HUDEP-2 (cell line): Measurements from ENCODE around the gene RYR2.

Source experiments
- DNase-seq, 76 experiments: peaks; one replicate each; lab custom pipeline; 2025; ENCODE audit not compliant: unreplicated experiment in 76 of 76; lab: John Stamatoyannopoulos, UW

Gene RYR2

GRCh38 chr1:237695878-237696277 is 653.9 kb downstream of the RYR2 start:
- no peak for DNase-seq

- DNase-seq: no peak
Measured at GRCh38 chr1:237700181-237700580, 658.2 kb downstream of the RYR2 start.

GRCh38 chr1:237701534-237701933 is 659.5 kb downstream of the RYR2 start:
- no peak for DNase-seq

DNA sequence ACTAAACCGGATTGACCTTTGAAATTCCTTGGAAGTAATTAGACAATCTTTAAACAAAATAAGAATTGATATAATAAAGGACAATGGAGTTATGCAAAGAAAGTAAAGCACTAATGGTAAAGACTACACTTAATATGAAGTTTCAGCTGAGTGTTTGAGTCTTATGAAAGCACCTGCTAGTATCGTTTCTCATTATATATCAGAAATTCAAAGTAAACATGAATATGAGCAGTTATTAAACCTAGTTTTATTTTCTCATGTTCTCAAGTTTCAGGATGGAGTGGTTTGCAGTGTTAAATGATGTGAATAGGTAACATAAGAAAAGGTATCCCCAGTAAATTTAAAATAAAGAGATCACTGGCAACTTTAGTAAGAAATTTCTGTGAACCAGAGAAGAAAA is 660.2 kb downstream of the RYR2 start:
- DNase-seq: no peak

- no peak for DNase-seq
Measured at GRCh38 chr1:237705462-237705861, 663.5 kb downstream of the RYR2 start.

GRCh38 chr1:237709355-237709754 is 667.4 kb downstream of the RYR2 start:
- no peak for DNase-seq

DNA sequence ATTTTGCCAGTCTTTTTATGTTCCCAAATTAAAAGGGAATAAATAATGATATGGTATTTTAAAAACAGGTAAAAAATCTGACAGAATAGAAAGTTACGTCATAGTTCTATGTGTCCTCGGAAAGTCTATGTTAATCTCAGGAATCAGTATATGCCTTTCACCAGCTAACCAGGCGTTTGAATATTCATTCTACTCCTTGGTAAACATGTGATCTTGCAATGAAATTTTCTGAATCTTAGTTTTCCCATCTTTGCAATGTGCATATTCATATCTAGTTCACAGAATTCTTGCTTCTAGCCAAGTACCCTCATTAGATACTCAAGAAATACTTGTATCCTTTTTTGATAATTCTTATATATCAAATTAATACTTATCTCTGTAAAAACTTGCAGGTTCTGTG is 669.3 kb downstream of the RYR2 start:
- no peak for DNase-seq

- no peak for DNase-seq
Measured at GRCh38 chr1:237712082-237712481, 670.1 kb downstream of the RYR2 start.

DNA sequence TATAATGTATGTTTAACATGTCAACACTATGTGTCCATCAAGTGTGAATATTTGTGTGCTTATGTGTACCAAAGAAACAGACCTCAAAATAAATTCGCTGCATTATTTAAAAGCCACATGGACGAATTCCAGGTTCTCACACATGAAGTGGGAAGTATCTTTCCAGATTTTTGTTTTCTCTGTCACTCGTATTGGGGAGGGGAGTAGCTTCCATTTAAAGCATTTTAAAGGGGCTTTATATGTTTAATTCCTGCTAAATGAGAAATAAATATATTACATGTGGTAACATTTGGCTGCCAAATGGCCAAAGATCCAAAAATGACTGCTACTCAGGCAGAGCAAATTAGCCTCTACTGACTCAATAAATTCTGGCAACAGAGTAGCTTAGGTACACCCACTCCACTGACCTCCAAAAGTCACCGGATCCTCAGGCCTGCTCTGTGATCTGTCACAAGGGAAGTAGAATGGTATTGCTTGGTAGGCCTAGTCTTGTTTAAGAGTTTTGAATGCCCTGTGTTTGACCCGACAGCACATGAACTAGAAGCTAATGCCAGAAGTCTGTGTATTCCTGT is 670.7 kb downstream of the RYR2 start:
- no peak for DNase-seq

- DNase-seq: no peak
Measured at GRCh38 chr1:237713916-237714315, 671.9 kb downstream of the RYR2 start.

DNA sequence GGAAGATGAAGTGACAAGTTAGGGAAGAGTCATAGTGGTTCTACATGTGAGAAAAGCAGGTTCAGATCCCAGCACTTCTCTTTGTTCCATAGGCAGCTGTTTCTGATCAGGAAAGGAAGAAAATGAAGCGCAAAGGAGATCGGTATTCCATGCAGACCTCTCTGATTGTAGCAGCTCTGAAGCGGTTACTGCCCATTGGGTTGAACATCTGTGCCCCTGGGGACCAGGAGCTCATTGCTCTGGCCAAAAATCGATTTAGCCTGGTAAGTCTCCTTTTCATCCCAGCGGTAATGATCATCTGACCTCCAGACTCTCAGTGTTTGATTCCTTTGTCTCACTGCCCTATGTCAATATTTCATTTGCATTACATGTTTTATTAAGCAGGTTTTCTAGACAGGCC is 675.1 kb downstream of the RYR2 start:
- no peak for DNase-seq

GRCh38 chr1:237730826-237731350 is 688.9 kb downstream of the RYR2 start:
- DNase-seq: no peak

DNA sequence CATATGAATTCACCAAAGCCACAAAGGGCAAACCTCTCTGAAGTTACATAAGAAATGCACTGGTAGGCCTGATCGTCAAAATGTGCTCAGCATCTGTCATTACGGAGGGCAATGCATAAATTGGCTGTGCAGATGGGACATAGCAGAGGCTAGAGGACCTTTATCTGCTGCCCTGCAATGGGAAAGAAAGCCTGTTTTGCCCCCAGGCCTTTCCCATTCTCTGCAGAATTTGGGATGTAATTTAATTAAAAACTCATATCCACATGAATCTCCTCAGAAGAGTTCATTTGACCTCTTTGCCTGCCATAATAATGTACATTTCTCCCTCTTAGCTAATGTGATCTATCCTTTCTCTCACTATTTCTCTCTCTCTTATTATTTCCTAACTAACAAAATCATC is 690.7 kb downstream of the RYR2 start:
- DNase-seq: no peak

DNA sequence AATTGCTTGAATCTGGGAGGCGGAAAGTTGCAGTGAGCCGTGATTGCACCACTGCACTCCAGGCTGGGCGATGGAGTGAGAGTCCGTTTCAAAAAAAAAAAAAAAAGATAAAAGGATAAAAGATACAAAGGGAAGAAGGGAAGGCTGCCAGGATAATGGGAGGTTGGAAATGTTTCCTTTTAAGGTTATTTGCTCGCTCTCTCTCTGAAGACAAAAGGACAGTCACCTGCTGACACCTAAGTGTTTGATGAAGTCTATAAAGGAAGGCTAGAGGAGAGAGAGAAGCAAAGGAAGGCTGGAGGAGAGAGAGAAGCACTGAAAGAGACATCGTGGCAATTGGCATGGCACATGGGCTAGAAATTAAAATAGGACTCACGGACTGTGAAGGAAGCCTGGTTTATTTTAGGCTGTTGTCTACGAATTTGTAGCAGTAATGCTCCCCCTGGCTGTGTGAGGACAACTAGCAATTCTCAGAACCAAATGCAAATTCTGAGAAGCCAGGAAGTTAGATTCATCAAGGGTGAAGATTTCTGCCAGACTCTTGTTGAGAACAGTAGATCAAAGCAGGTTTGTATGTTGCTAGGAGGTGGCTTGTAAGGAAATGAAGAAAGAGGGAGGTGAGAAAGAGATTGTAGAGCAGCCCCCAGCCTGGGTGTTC is 694.5 kb downstream of the RYR2 start:
- DNase-seq: peak in 25 of 76 experiments; percentile 0 to 70 (median 21)

DNA sequence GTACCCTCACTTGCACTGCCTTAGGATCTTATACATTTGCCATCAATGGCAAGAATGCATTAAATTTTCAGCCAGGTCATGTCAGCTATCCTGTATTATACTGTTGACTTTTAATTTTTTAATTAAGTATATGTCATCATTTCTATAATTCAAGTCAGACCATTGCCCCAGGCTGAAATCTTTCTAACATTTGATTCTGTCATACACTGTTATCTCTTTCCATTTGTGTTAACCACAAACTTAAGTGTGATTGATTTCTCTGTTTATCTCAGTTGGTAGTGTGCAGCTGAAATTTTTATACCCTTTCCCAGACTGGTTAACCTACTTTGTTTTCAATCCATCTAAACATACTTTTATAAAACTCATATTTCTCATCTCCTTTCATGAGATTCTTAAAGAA is 695.5 kb downstream of the RYR2 start:
- no peak for DNase-seq

- no peak for DNase-seq
Measured at GRCh38 chr1:237737938-237738610, 696.1 kb downstream of the RYR2 start.

- DNase-seq: no peak
Measured at GRCh38 chr1:237740846-237741245, 698.9 kb downstream of the RYR2 start.

GRCh38 chr1:237745545-237745944 is 703.6 kb downstream of the RYR2 start:
- DNase-seq: no peak

GRCh38 chr1:237748171-237748960 is 706.4 kb downstream of the RYR2 start:
- DNase-seq: no peak

DNA sequence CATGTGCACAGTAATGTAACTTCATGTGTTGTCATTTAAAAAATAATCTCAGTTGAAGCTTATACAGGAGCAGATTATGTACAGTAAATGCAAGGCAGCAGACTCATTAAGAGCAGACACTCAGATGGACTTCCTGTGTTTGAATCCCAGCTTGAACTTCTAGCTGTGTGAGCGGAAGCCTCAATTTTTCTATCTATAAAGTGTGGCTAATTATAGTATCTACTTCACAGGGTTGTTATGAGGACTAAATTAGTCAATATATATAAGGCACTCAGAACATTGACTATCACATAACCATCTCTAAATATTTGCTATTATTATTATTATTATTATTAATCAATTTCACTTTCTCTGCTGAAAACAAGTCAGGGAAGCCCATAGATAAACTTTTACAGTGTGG is 707.1 kb downstream of the RYR2 start:
- no peak for DNase-seq

- DNase-seq: no peak
Measured at GRCh38 chr1:237751090-237751489, 709.1 kb downstream of the RYR2 start.
